Activated CD4-positive, alpha-beta T cell treated with anti-CD3 and anti-CD28 coated beads, Interleukin-2, amount 10 ng/mL, durations not matched to agents 24 days and 14 days (primary cell): Measurements from ENCODE around the gene NT5DC1. TPM values are rescaled to one million over a fixed set of nuclear protein-coding genes. Genes with fewer than 3 reads are reported as not detected.
"Not testable (repeated sequence)": the region's sequence is repeated elsewhere in the genome, so short reads cannot be mapped to it uniquely, and the experiment has no call there.

Experiments
- DNase-seq: peaks from one replicate; pipeline ENCODE4 v3.0.0; 2022
- H3K27ac Mint-ChIP-seq: one replicate; pipeline ENCODE4 v1.8.0; 2022; ENCODE audit warnings: mild to moderate bottlenecking, mixed read lengths
- H3K27me3 Mint-ChIP-seq: one replicate; pipeline ENCODE4 v1.8.0; 2022; ENCODE audit warnings: mixed read lengths
- H3K36me3 Mint-ChIP-seq: one replicate; pipeline ENCODE4 v1.8.0; 2022; ENCODE audit warnings: low read depth, mild to moderate bottlenecking, mixed read lengths
- H3K4me1 Mint-ChIP-seq: one replicate; pipeline ENCODE4 v1.8.0; 2021; ENCODE audit warnings: mixed read lengths
- H3K4me3 Mint-ChIP-seq: one replicate; pipeline ENCODE4 v1.8.0; 2022; ENCODE audit warnings: mild to moderate bottlenecking, moderate library complexity, mixed read lengths
- H3K9me3 Mint-ChIP-seq: one replicate; pipeline ENCODE4 v1.8.0; 2021; ENCODE audit warnings: mixed read lengths
- intact Hi-C: fragments of 100-400 bp; cut with micrococcal nuclease; formaldehyde crosslinking; loops from one replicate; pipeline ENCODE4 v1.15.1; 2023
- total RNA-seq: library from RNA; stranded (reverse); gene quantifications from 2 replicates; pipeline ENCODE4 v1.2.3, GENCODE V29; 2022

Gene NT5DC1
- total RNA-seq, 1 donor from 2014 or later: 38.9 TPM

DNA sequence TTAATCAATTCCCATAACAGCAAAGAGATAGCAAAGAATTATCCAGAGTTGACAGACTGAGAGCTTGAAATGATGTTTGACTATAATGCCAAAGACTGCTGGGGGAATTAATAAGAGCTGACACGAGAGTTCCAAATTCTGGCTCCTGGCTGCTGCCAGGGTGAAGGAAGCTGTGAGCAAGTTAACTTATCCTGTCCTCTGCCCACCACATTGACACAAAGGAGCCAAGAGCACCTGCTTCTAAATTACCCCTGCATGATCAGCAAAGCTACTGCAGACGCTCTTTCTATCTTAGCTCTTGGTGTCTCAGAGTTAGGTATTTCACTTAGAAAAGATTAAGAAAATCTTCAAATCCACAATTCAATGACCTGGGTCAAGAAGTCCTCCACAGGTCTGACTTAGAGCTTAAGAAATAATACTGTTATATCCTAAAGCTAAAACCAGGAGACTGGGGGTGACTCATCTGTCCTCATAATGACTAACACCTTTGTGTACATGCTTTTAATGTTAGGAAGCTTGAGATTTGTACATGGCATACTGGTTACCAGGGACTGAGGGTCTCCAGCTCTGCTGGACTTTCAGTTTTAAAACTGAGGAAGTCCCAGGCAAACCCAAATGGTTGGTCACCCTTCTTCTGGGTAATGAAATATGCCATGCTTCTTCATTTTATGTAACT is 26.8 kb upstream of the NT5DC1 start:
- peaks cover 3% of the 10 kb centered on the region for H3K4me1 Mint-ChIP-seq

DNA sequence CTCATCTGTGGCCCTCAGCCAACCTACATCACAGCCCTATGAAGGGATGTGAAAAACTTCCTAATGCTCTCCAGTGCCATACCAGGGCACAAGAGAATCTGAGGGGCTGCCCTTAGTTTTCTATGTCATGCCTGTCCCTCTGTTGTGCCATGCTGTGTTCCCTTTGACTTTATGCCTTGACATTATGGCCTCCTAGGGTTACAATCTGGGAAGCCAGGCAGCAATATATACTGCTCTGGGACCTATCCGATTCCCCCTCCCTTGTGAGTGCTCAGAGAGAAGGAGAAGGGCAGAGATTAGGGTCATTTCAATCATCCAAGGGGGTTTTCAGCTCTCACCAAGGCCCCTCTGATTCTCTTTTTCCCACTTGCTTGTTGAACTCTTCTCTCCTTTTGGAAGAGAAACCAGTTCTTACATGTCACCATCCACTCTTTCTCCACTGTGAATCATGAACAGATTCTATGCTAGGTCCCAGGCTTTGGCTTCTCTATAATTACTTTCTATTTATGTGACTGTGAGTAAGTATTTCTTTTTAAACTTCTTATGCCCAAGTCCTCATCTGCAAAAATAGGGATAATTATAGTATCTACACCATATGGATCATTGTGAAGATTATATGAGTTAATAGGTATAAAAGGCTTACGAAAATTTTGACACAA is 25.8 kb upstream of the NT5DC1 start:
- intact Hi-C loops: no loop called here
- no peak overlapping the region for H3K27ac Mint-ChIP-seq

More for the DNA sequence above, 26.8 kb upstream of the NT5DC1 start:
- intact Hi-C loops: no loop called here
- no peak for DNase-seq
- no peaks in the 10 kb centered on the region for H3K36me3 Mint-ChIP-seq
- peaks cover 10% of the 10 kb centered on the region for H3K27me3 Mint-ChIP-seq
- peaks cover 3% of the 10 kb centered on the region for H3K9me3 Mint-ChIP-seq
- no peak overlapping the region for H3K4me3 Mint-ChIP-seq
- H3K27ac Mint-ChIP-seq: no peak overlapping the region

DNA sequence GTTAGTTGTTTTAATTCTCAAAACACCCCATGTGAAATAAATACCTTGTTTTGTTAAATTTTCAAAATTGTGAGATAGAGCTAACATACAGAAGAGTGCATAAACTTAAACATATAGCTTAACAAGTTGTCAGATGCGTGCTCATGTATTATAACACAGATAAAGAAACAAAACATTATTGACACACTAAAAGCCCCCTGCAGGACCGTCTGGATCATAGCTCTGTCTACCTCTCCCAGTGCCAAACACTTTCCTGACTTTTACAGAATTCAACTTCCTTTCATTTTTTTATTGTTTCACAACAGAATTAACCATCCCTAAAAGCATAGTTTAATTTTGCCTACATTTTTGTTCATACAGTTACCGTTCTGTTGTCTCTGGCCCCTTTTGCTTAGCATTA is 22.1 kb upstream of the NT5DC1 start:
- no peaks in the 10 kb centered on the region for H3K9me3 Mint-ChIP-seq
- H3K4me3 Mint-ChIP-seq: no peak overlapping the region
- H3K27me3 Mint-ChIP-seq: peaks cover 26% of the 10 kb centered on the region
- intact Hi-C loops: no loop called here
- no peak overlapping the region for H3K27ac Mint-ChIP-seq
- no peaks in the 10 kb centered on the region for H3K4me1 Mint-ChIP-seq
- DNase-seq: no peak
- H3K36me3 Mint-ChIP-seq: no peaks in the 10 kb centered on the region

More for the DNA sequence above, 25.8 kb upstream of the NT5DC1 start:
- Mint-ChIP-seq H3K27me3 (peaks cover 10% of the 10 kb centered on the region), H3K36me3 (no peaks in the 10 kb centered on the region), H3K4me3 (no peak overlapping the region), H3K4me1 (peaks cover 3% of the 10 kb centered on the region), H3K9me3 (peaks cover 3% of the 10 kb centered on the region)
- DNase-seq: peak; percentile 5

DNA sequence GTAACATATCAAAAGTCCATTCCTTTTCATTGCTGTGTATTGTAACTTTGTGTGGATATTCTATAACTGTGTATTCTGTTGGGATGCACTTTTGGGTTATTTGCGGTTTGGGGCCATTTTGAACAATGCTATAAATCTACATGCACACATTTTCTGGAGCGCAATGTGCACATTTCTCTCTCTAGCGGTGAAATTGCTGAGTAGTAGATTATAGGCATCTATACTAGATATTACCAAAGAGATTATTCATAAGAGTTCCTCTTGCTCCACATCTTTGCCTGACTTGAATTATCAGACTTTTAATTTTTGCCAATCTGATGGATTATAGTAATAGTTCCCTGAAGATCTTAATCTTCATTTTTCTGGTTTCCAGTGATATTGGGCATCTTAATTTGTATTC is 21.7 kb upstream of the NT5DC1 start:
- Mint-ChIP-seq H3K27me3 (peaks cover 26% of the 10 kb centered on the region), H3K27ac (no peak overlapping the region), H3K36me3 (no peaks in the 10 kb centered on the region), H3K9me3 (no peaks in the 10 kb centered on the region), H3K4me3 (no peak overlapping the region), H3K4me1 (no peaks in the 10 kb centered on the region)
- intact Hi-C loops: no loop called here
- no peak for DNase-seq

DNA sequence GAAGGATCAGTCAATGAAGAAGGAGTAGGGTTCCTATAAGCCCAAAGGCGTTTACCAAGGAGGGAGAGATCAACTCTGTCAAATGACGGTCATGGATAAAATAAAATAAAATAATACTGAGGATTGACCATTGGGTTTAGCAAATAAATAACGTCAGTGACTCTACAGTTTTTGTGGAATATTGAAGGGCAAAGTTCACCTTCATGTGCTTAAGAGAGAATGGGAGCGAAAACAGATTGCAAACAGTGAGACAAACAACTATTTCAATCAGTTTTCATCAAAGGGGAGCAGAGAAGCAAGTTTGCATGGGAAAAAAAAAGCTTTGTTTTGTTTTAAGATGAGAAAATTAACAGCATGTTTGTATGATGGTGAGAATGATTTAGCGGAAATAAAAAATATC is 17.6 kb upstream of the NT5DC1 start:
- DNase-seq: no peak
- H3K9me3 Mint-ChIP-seq: no peaks in the 10 kb centered on the region

DNA sequence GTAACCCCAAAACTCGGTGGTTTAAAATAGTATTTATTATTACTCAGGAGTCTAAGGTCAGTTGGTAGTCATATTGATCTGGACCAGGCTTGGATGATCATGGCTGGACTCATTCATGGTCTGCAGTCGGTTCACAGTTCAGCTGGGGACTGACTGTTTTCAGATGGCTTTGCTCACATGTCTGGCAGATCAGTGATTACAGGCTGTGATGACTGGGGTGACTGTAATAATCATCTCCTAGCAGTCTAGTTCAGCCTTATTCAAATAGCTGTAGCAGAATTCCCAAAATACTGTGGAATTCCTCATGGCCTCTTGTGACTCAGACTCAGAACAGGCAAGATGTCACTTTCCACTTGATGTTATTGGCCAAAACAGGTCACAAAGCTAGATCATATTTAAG is 16.4 kb upstream of the NT5DC1 start:
- Mint-ChIP-seq H3K27ac (no peak overlapping the region), H3K36me3 (no peaks in the 10 kb centered on the region), H3K27me3 (peaks cover 24% of the 10 kb centered on the region), H3K4me3 (no peak overlapping the region), H3K9me3 (no peaks in the 10 kb centered on the region), H3K4me1 (no peaks in the 10 kb centered on the region)
- intact Hi-C loops: no loop called here
- DNase-seq: no peak

More for the DNA sequence above, 17.6 kb upstream of the NT5DC1 start:
- Mint-ChIP-seq H3K27me3 (peaks cover 29% of the 10 kb centered on the region), H3K4me1 (no peaks in the 10 kb centered on the region), H3K4me3 (no peak overlapping the region), H3K36me3 (no peaks in the 10 kb centered on the region), H3K27ac (no peak overlapping the region)
- intact Hi-C loops: no loop called here

DNA sequence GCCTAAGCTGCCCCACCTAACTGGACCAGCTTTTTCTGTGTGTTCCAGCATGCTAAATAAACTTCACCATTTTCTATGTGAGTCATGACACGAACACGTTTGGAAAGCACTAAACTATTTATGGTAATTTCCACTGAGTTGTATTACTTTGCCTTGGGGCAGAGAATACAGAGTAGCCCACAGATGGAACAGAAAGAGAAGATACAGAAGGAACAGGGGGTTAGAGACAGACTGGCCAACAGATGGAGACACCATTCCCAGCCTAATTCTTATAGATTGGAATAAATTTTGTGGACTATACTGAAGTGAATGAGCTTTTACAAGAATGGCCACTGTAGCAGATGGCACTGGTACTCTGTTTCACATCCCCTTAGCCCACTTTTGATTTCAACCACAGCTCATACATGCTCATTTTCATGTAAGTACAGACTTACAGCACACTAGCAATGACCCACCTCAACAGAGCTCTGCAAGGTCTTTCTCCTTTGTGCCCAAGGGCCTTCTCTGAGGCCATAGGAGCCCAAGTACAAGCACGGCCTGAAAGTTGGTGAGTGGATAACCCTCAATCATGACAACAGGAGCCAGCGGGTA is 13.1 kb upstream of the NT5DC1 start:
- peaks cover 5% of the 10 kb centered on the region for H3K4me1 Mint-ChIP-seq
- H3K36me3 Mint-ChIP-seq: no peaks in the 10 kb centered on the region
- H3K27me3 Mint-ChIP-seq: peaks cover 13% of the 10 kb centered on the region
- H3K4me3 Mint-ChIP-seq: no peak overlapping the region
- intact Hi-C loops: no loop called here
- H3K27ac Mint-ChIP-seq: no peak overlapping the region
- H3K9me3 Mint-ChIP-seq: no peaks in the 10 kb centered on the region
- no peak for DNase-seq

DNA sequence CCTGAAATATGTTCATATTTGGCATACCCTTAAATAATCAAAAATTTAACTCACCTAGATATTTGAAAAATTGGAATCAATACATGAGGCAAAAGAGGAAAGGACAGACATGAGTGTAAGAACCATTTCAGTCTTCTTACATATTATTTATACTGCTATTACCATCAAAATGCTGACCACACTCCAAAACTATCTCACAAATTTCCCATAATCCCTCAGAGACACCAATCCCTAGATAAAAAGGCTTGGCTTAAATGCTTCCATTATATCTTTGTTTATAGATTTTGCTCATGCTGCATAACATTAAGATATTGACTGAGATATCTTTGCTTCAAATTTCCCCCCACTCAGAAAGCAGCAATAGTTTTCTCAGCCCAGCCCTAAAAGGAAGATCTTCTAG is 11.7 kb upstream of the NT5DC1 start:
- H3K4me1 Mint-ChIP-seq: peaks cover 5% of the 10 kb centered on the region
- H3K27me3 Mint-ChIP-seq: peaks cover 7% of the 10 kb centered on the region
- H3K36me3 Mint-ChIP-seq: no peaks in the 10 kb centered on the region
- no peaks in the 10 kb centered on the region for H3K9me3 Mint-ChIP-seq
- intact Hi-C loops: no loop called here
- H3K4me3 Mint-ChIP-seq: no peak overlapping the region
- DNase-seq: no peak
- no peak overlapping the region for H3K27ac Mint-ChIP-seq

DNA sequence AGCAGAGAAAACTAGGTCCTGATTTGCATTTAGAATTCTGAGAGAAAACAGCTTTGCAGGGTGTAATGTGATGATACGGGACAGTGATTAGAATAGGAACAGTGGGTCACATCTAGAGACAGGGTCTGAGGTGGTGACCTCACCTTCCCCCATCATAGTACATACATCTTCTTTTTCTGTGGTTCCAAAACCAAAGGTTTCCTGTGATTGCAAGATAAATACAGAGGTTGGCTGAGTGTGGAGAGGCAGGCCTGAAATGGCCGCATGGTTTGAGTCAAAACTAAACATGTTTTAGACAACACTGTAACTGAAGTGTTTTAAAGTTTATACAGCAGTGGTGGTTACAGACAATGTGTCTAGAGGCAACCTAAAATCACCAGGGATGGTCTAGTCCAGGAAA is 10.4 kb upstream of the NT5DC1 start:
- Mint-ChIP-seq H3K4me1 (peaks cover 5% of the 10 kb centered on the region), H3K27me3 (peaks cover 3% of the 10 kb centered on the region), H3K9me3 (no peaks in the 10 kb centered on the region), H3K4me3 (no peak overlapping the region), H3K36me3 (no peaks in the 10 kb centered on the region), H3K27ac (no peak overlapping the region)
- DNase-seq: peak; percentile 56
- intact Hi-C loops: no loop called here

DNA sequence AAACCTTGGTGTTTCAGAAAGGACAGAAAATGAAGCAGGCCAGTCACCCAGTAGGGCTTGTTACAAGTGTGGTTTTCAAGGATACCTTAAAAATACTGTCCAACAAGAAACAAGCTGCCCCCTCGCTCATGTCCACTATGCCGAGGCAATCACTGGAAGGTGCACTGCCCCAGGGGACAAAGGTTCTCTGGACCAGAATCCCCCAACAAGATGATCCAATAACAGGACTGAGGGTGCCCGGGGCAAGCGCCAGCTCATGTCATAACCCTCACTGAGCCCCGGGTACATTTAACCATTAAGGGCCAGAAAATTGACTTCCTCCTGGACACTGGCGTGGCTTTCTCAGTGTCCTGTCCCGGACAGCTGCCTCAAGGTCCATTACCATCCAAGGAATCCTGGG is 6.6 kb upstream of the NT5DC1 start:
- intact Hi-C loops: no loop called here
- no peaks in the 10 kb centered on the region for H3K36me3 Mint-ChIP-seq
- peaks cover 4% of the 10 kb centered on the region for H3K9me3 Mint-ChIP-seq
- H3K4me3 Mint-ChIP-seq: no peak overlapping the region
- H3K27ac Mint-ChIP-seq: no peak overlapping the region
- no peaks in the 10 kb centered on the region for H3K27me3 Mint-ChIP-seq
- peaks cover 5% of the 10 kb centered on the region for H3K4me1 Mint-ChIP-seq
- DNase-seq: no peak

DNA sequence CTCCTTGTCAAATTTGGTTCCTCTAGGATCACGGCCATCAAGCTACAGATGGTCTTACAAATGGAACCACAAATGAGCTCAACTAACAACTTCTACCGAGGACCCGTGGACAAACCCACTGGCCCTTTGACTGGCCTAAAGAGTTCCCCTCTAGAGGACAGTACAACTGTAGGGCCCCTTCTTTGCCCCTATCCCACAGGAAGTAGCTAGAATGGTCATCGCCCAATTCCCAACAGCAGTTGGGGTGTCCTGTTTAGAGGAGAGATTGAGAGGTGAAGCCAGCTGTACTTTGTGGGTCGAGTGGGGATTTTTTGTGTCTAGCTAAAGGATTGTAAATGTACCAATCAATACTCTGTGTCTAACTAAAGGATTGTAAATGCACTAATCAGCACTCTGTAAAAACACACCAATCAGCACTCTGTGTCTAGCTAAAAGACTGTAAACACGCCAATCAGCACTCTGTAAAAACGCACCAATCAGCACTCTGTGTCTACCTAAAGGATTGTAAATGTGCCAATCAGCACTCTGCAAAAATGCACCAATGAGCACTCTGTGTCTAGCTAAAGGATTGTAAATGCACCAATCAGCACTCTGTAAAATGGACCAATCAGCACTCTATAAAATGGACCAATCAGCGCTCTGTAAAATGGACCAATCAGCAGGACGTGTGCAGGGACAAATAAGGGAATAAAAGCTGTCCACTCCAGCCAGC is 4.4 kb upstream of the NT5DC1 start:
- DNase-seq, H3K27me3 Mint-ChIP-seq, H3K4me1 Mint-ChIP-seq, H3K4me3 Mint-ChIP-seq, intact Hi-C loops, H3K27ac Mint-ChIP-seq, H3K36me3 Mint-ChIP-seq, H3K9me3 Mint-ChIP-seq: not testable (repeated sequence)

DNA sequence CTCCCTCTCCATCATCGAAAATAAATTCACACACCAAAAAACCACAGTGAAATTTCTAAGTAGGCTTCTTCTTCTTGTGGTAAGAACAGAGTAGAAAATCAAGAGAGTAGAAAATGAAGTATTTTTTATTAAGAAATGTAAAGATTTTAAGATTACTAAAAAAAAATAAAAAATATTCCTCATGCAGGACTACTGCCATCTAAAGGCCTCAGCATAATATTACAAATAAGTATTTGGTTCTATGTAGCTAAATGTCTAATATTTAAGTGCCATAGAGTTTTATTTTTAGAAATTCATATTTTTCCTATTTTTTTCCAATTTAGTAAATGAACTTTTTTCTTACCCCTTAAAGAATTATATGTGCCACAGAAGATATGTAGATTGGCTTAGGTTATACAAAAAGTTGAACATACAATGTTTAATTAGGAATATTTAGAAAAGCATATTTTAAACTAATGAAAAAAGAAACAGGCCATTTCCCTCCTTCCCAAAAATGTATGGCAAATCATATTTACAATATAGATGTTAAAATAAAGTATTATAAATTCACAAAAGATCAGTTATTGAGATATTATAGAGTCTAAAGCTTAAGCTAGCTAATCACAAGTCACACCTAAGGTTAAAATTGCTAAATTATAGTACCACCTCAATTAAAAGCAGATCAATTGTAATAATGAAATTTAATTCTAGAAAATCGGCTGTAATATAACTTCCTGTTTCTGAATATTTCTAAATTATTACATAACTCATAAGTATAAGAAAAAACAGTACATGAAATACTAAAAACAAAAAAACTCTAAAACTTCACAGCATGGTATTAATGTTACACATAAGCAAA is 3.5 kb upstream of the NT5DC1 start:
- DNase-seq: no peak
- H3K9me3 Mint-ChIP-seq: peaks cover 4% of the 10 kb centered on the region
- intact Hi-C loops: loop anchor here (1.0 kb wide), 1 partner anchor 86 kb away; no protein-coding TSS in a partner anchor
- H3K27ac Mint-ChIP-seq: no peak overlapping the region
- H3K27me3 Mint-ChIP-seq: no peaks in the 10 kb centered on the region
- H3K4me1 Mint-ChIP-seq: peaks cover 16% of the 10 kb centered on the region
- H3K36me3 Mint-ChIP-seq: no peaks in the 10 kb centered on the region
- H3K4me3 Mint-ChIP-seq: no peak overlapping the region

DNA sequence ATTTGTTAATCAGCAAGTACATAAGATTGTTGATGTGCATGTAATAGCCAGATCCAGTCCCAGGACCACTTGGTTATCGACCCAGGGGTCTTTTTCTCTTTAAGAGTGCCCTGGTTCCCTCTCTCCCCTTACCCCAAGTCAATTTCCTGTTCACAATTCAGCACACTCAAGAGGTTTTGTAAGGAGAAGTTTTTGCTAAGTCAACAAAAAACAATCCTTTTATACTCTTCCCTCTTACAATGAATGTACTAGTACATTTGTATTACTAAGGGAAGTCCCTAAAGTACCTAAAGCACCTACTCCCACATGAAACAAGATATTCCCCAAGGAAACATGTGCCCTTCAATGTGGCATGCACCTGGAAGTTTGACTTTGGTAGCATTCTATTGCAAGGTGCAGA is 1.6 kb upstream of the NT5DC1 start:
- Mint-ChIP-seq H3K4me1 (peaks cover 27% of the 10 kb centered on the region), H3K27ac (no peak overlapping the region), H3K9me3 (peaks cover 4% of the 10 kb centered on the region), H3K4me3 (no peak overlapping the region), H3K36me3 (no peaks in the 10 kb centered on the region), H3K27me3 (no peaks in the 10 kb centered on the region)
- intact Hi-C loops: no loop called here
- DNase-seq: no peak
